KBM-7 (cell line): ENCODE results near the gene PAK1IP1.
"Not testable (repeated sequence)": the region's sequence is repeated elsewhere in the genome, so short reads cannot be mapped to it uniquely, and the experiment has no call there.

ENCODE experiments used
- DNase-seq: peaks from one replicate; pipeline ENCODE4 v3.0.0-alpha.2; 2015
- in situ Hi-C: fragments of 300-500 bp; cut with MboI; formaldehyde crosslinking; loops from 2 replicates; pipeline ENCODE4 v1.14.3; 2020; ENCODE audit warnings: low sequenced_read_pairs, low pct_unique_long_range_greater_than_20kb, mixed read lengths

Gene PAK1IP1

GRCh38 chr6:10687582-10687981, 7.2 kb upstream of the PAK1IP1 start:
- DNase-seq: no peak

DNA sequence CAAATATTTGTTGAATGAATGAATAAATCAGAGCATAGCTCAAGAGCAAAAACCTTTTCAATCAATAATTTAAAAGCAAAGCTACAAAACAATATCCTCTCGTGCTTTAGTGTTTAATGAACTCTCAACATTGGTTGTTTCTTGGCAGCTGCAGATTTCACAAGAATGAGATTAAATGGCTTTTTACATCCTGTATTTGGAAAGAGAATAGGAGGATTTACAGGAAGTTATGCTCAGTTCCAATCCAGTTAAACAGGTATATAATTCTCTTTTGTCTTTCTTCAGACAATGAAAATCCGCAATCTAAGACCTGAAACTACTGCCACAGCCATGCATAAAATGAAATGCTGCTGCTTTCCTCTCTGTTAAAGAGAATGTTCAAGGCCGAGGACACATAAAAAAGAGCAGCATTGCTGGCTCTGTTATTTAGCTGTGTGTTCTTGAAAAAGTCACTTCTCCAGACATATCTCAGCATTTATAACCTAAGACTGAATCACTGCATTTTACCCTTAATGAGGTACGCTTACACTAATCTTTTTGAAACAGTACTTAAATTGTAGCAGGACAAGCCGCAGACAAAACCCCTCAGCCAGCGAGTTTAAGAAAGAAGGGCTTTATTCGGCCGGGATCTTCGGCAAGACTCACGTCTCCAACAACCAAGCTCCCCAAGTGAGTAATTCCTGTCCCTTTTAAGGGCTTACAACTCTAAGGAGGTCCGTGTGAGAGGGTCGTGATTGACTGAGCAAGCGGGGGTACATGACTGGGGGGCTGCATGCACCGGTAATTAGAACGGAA, 3.9 kb upstream of the PAK1IP1 start:
- DNase-seq: no peak

More at GRCh38 chr6:10687582-10687981, 7.2 kb upstream of the PAK1IP1 start:
- in situ Hi-C loops: no loop called here

DNA sequence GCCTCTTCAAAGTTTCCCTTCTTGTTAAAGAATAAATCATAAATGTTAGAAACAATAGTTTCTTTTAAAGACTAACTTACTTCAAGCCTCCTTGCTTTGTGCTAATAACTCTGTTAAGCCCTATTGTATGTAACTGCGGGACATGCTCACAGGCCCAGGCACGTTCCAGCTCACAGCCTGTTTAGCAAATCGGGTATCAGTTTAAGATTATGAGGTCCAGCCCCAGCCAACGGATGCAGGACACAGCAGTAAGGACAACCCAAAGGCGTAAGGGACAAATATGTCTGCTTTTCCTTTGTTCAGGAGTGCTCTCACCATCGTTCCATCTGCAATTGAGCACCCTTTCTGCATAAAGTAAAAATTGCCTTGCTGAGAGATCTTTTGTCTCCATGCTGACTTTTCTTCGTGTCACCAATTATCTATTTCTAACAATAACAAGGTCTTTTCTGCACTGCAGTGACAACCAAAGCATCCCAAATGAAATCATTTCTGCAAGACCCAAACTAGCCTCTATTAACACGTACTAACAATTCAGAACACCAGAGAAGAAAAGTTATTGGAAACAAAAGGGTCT, 1.7 kb upstream of the PAK1IP1 start:
- no peak for DNase-seq
- in situ Hi-C loops: no loop called here

More for the DNA sequence above, 3.9 kb upstream of the PAK1IP1 start:
- in situ Hi-C loops: no loop called here

DNA sequence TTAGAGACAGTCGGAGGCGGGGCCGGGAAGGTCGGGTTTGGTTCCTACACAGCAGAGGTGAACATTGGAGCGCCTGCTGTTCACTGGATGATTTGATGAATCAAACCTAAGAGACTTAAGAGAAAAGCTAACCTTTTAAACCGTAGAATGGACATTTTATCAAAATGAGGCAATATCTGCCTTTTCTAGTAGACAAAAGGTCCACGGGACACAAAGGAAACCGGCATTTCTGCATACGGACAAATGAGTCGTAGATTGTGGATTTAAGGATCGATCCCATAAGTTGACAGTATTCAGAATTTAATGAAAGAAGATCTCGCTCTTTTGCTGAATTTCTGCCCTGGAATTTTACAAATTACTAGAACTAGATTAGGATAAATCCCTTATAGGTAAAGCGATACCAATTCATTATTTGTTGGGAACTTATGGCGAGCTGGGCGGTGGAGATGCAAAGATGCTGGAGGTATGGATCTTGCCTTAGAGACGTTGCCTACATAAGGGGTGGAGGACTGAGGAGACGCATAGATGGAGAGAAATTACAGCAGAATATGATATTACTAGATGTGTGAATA, 400 bp downstream of the PAK1IP1 start:
- DNase-seq: no peak
- in situ Hi-C loops: no loop called here

- no peak for DNase-seq
- in situ Hi-C loops: no loop called here
Observed at GRCh38 chr6:10696655-10697054, 1.9 kb downstream of the PAK1IP1 start.

- DNase-seq: no peak
- in situ Hi-C loops: no loop called here
Observed at GRCh38 chr6:10713962-10714361, 19.2 kb downstream of the PAK1IP1 start.

GRCh38 chr6:10719296-10719963, 24.7 kb downstream of the PAK1IP1 start:
- peak; percentile 75 for DNase-seq
- in situ Hi-C loops: no loop called here

DNA sequence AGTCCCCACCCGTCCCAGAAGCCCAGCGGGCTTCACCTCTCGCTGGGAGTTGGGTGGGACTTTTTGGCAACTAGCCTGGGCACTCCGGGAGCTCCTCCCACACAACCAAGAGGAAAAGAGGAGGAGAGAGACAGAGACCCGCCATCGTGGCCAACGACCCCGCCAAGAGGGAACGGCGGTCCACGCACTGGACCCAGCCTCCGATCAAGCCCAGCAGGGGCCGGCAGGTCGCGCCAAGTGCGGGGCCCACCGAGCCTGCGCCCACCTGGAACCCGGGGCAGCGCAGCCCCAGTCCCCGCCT, 25.1 kb downstream of the PAK1IP1 start:
- DNase-seq: no peak
- in situ Hi-C loops: no loop called here

GRCh38 chr6:10720265-10720959, 25.6 kb downstream of the PAK1IP1 start:
- peak; percentile 88 for DNase-seq
- in situ Hi-C loops: no loop called here

GRCh38 chr6:10720960-10721849, 26.4 kb downstream of the PAK1IP1 start:
- peak; percentile 33 for DNase-seq
- in situ Hi-C loops: not testable (repeated sequence)

DNA sequence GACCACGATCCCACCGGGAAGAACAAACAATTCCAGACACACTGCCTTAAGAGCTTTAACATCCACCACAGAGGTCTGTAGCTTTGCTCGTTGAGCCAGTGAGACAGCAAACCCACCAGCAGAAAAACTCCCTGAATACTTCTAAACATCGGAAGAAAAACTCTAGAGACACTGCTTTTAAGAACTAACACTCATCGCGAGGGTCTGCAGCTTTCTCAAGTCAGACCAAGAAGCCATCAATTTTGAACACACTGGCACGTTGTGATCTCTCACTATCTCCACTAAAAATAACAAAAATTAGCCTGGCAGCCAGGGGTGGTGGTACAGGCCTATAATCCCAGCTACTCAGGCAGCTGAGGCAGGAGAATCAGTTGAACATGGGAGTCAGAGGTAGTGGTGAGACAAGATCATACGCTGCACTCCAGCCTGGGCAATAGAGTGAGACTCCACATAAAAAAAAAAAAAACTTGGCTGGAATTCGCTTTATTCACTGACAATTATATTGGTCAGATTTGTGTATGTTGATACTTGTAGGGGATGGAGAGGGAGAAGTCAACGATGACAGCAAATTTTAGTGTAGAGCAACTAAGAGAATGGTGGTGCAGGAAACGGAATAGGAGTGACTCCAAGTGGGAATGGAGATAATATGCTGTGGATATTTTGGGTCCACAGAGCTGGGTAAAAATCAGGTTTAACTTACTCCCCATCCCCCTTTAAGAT, 27.2 kb downstream of the PAK1IP1 start:
- in situ Hi-C loops: no loop called here
- DNase-seq: no peak

GRCh38 chr6:10722570-10722819, 27.7 kb downstream of the PAK1IP1 start:
- in situ Hi-C loops: no loop called here

GRCh38 chr6:10722820-10723566, 28.2 kb downstream of the PAK1IP1 start, which contains the start of gene TMEM14C:
Gene TMEM14C (plus strand): TSS chr6:10723070. CDS start chr6:10724614, 1,544 bp downstream.
- DNase-seq: peak; percentile 95
- in situ Hi-C loops: no loop called here

More at GRCh38 chr6:10722570-10722819, 27.7 kb downstream of the PAK1IP1 start:
- DNase-seq: no peak

- in situ Hi-C loops: no loop called here
- DNase-seq: no peak
Observed at GRCh38 chr6:10723567-10723881, 28.8 kb downstream of the PAK1IP1 start.

DNA sequence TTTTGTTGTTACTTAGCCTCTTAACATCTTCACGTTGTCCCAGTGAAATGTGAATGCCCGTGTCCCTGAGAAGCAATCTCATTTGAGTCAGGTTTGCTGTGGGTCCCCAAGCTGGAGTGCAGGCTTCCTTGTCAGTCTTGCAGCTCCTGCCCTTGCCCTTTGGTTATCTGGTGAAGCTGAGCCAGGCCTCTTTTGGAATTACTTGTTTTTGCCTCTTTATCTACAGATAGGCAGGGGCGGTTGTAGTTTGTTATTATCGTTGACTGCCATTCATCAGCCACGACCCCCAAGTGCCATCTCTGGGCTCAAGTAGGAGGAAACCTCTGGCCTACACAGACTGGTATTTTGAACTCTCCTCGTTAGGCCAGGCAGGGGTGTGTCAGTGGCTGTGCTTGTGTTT, 30.3 kb downstream of the PAK1IP1 start:
- in situ Hi-C loops: no loop called here
- DNase-seq: no peak

GRCh38 chr6:10725716-10726115, 30.9 kb downstream of the PAK1IP1 start:
- in situ Hi-C loops: no loop called here
- no peak for DNase-seq

- peak; percentile 87 for DNase-seq
- in situ Hi-C loops: no loop called here
Observed at GRCh38 chr6:10730254-10730653, 35.5 kb downstream of the PAK1IP1 start.
